ENCODE data around the gene CTNNA2. TPM values are rescaled to one million over a fixed set of nuclear protein-coding genes. Genes with fewer than 3 reads are reported as not detected.

The CTNNA2 gene
- total and polyA plus RNA-seq, 12 donors, result 0.09 to 0.57 (median 0.15) TPM; not detected in 9

DNA sequence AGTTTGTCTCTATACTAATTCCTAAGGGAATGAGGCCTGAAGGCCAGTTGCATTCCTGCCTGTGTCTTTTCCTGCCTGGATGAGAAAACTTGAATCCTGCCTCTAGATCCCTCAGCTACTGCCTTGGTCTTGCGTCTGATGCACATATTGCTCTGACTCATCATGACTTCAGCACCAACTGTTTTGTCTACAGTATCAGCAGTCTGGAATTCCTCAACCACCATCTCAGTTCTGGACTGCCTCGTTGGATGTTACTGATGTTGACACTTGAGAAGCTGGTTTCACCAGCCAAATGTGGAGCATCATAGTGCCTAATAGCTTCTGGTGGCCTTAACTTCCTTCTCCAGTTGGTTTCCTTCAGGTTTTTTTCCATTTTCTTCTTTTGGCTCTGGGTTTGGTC lies 211.0 kb downstream of the CTNNA2 start:
- no peak for TF ChIP-seq CTCF (IDR thresholded peaks at IDR 0.05)
- intact Hi-C loops (cut with DNase I), result no loop called here
- 38 to 39% methylated on average over 2 of the region's 2 CpGs for WGBS, 2 donors

GRCh38 chr2:79729532-79729931 lies 216.7 kb downstream of the CTNNA2 start:
- Histone ChIP-seq H3K4me1 (no peaks in the 10 kb centered on the region), H3K27ac (no peak overlapping the region), H3K27me3 (no peaks in the 10 kb centered on the region), H3K9me3 (peaks cover 0 to 8% (median 0%) of the 10 kb centered on the region in 11 donors), H3K36me3 (no peaks in the 10 kb centered on the region), H3K4me3 (no peak overlapping the region)
- 70 to 83% methylated on average over 1 of the region's 1 CpG for WGBS, 2 donors
- intact Hi-C loops (cut with DNase I), result no loop called here
- DNase-seq (no peak), ATAC-seq (no peak)
- no peak for TF ChIP-seq CTCF (IDR thresholded peaks at IDR 0.05)

More for the DNA sequence above, 211.0 kb downstream of the CTNNA2 start:
- no peaks in the 10 kb centered on the region for H3K27me3 ChIP-seq
- no peak for ATAC-seq
- H3K4me1 ChIP-seq, result no peaks in the 10 kb centered on the region
- peaks cover 0 to 11% (median 0%) of the 10 kb centered on the region in 11 donors for H3K9me3 ChIP-seq
- H3K36me3 ChIP-seq, result no peaks in the 10 kb centered on the region
- H3K27ac ChIP-seq, result no peak overlapping the region
- DNase-seq, result no peak
- H3K4me3 ChIP-seq, result no peak overlapping the region

- H3K4me3 ChIP-seq, result no peak overlapping the region
- no peak for DNase-seq
- H3K27me3 ChIP-seq, result no peaks in the 10 kb centered on the region
- no peak for TF ChIP-seq CTCF (IDR thresholded peaks at IDR 0.05)
- intact Hi-C loops (cut with DNase I), result no loop called here
- WGBS, 2 donors, result 79 to 89% methylated on average over 1 of the region's 1 CpG
- H3K27ac ChIP-seq, result no peak overlapping the region
- no peaks in the 10 kb centered on the region for H3K4me1 ChIP-seq
- ATAC-seq, result no peak
- no peaks in the 10 kb centered on the region for H3K36me3 ChIP-seq
- peaks cover 0 to 3% (median 0%) of the 10 kb centered on the region in 11 donors for H3K9me3 ChIP-seq
Measured at GRCh38 chr2:79734518-79734917, 221.7 kb downstream of the CTNNA2 start.

GRCh38 chr2:79740879-79741443 lies 228.1 kb downstream of the CTNNA2 start:
- Histone ChIP-seq H3K27ac (no peak overlapping the region), H3K27me3 (peaks cover 0 to 3% (median 0%) of the 10 kb centered on the region in 7 donors), H3K36me3 (no peaks in the 10 kb centered on the region), H3K4me1 (no peaks in the 10 kb centered on the region), H3K9me3 (no peaks in the 10 kb centered on the region), H3K4me3 (no peak overlapping the region)
- ATAC-seq (no peak), DNase-seq (no peak)
- 79 to 81% methylated on average over 6 of the region's 6 CpGs for WGBS, 2 donors
- intact Hi-C loops (cut with DNase I), result no loop called here
- no peak for TF ChIP-seq CTCF (IDR thresholded peaks at IDR 0.05)

All from heart right ventricle (tissue), 16 donors.